NB4 (cell line): ENCODE data around the gene NOB1.

Source experiments
- MYC ChIP-seq: IDR thresholded peaks from 2 replicates; pipeline ENCODE4 v1.6.1; 2011; ENCODE audit warnings: low read depth, low read length
- TF ChIP-seq, protein P1 (sequence below): IDR thresholded peaks from one replicate; pipeline ENCODE4 v1.5.1; 2012; ENCODE audit warnings: low read depth, low read length
- TF ChIP-seq, protein P2 (sequence below): IDR thresholded peaks from 2 replicates; pipeline ENCODE4 v1.6.1; 2011; ENCODE audit warnings: low read depth, low read length

DNA sequence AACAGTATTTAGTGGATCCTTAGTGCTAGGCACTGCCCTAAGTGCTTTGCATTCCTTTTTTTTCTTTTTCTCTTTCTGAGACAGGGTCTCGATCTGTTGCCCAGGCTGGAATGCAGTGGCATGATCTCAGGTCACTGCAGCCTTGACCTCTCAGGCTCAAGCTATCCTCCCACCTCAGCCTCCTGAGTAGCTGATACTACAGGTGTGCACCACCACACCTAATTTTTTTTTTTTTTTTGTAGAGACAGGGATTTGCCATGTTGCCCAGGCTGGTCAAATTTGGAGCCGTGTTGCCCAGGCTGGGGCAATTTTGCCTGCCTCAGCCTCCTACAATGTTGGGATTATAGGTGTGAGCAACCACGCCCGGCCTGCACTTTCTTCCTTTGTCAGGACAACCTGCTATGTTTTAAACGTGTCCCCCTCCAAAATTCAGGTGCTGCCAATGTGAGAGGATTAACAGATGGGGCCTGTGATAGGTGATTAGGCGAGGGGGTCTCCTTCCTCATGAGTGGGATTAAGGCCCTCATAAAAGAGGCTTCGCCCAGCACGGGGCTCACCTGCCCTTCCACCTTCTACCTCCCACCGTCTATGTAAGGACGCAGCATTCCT lies 33.8 kb downstream of the NOB1 start:
- TF ChIP-seq, protein P1, sequence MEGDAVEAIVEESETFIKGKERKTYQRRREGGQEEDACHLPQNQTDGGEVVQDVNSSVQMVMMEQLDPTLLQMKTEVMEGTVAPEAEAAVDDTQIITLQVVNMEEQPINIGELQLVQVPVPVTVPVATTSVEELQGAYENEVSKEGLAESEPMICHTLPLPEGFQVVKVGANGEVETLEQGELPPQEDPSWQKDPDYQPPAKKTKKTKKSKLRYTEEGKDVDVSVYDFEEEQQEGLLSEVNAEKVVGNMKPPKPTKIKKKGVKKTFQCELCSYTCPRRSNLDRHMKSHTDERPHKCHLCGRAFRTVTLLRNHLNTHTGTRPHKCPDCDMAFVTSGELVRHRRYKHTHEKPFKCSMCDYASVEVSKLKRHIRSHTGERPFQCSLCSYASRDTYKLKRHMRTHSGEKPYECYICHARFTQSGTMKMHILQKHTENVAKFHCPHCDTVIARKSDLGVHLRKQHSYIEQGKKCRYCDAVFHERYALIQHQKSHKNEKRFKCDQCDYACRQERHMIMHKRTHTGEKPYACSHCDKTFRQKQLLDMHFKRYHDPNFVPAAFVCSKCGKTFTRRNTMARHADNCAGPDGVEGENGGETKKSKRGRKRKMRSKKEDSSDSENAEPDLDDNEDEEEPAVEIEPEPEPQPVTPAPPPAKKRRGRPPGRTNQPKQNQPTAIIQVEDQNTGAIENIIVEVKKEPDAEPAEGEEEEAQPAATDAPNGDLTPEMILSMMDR, result no peak
- TF ChIP-seq MYC, result no peak
- TF ChIP-seq, protein P2, sequence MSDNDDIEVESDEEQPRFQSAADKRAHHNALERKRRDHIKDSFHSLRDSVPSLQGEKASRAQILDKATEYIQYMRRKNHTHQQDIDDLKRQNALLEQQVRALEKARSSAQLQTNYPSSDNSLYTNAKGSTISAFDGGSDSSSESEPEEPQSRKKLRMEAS, result no peak
